HepG2 (cell line): ENCODE measurements around the gene C4B.
"Not testable (repeated sequence)": the region's sequence is repeated elsewhere in the genome, so short reads cannot be mapped to it uniquely, and the experiment has no call there.

Source experiments
- BHLHE40 ChIP-seq: IDR thresholded peaks from 2 replicates; pipeline ENCODE4 v1.6.1; 2011; ENCODE audit warnings: low read length, improper control_type of control experiment
- CTCF ChIP-seq: sonication (generic); formaldehyde crosslinking; IDR thresholded peaks from 2 replicates; pipeline ENCODE4 v1.5.0; 2020; ENCODE audit warnings: mild to moderate bottlenecking, missing genetic modification reagents, moderate library complexity
- MAX ChIP-seq: IDR thresholded peaks from 2 replicates; pipeline ENCODE4 v1.6.1; 2012; ENCODE audit warnings: inconsistent platforms
- NFIB ChIP-seq: sonication (generic); formaldehyde crosslinking; IDR thresholded peaks from 2 replicates; pipeline ENCODE4 v1.9.0; 2021; ENCODE audit warnings: missing genetic modification reagents, mild to moderate bottlenecking, borderline replicate concordance
- ZBTB33 ChIP-seq: sonication (generic); formaldehyde crosslinking; IDR thresholded peaks from 2 replicates; pipeline ENCODE4 v1.4.0; 2020; ENCODE audit warnings: missing genetic modification reagents
- ZNF234 ChIP-seq: sonication (generic); formaldehyde crosslinking; conservative IDR thresholded peaks from 2 replicates; pipeline ENCODE4 v1.5.1; 2020; ENCODE audit warnings: mild to moderate bottlenecking, missing genetic modification reagents
- ZNF761 ChIP-seq: sonication (generic); formaldehyde crosslinking; conservative IDR thresholded peaks from 2 replicates; pipeline ENCODE4 v1.4.0; 2020; ENCODE audit warnings: mild to moderate bottlenecking, missing genetic modification reagents

GRCh38 chr6:32053314-32053713, 38.7 kb downstream of the C4B start:
- not testable (repeated sequence) for TF ChIP-seq ZBTB33 (CRISPR knock-in tag); BHLHE40; MAX; CTCF (CRISPR knock-in tag); NFIB; ZNF234 (CRISPR knock-in tag); ZNF761 (CRISPR knock-in tag)
